ENCODE data around the gene ZNF354B.
A peak's percentile ranks its signal among the peaks of the same experiment; 100 is the strongest.
"Not testable (repeated sequence)": the region's sequence is repeated elsewhere in the genome, so short reads cannot be mapped to it uniquely, and the experiment has no call there.

ZNF354B gene

GRCh38 chr5:178859625-178860521 lies at the start of gene ZNF354B:
ZNF354B (plus strand) TSS chr5:178859953; CDS start chr5:178861048, 1,095 bp downstream.
- peak; percentile 92 for DNase-seq

GRCh38 chr5:178817506-178817905 lies 42.2 kb upstream of the ZNF354B start:
- DNase-seq = no peak

GRCh38 chr5:178818094-178818493 lies 41.7 kb upstream of the ZNF354B start:
- DNase-seq = no peak

- DNase-seq = no peak
Observed at GRCh38 chr5:178820001-178820400, 39.8 kb upstream of the ZNF354B start.

GRCh38 chr5:178825444-178825843 lies 34.3 kb upstream of the ZNF354B start:
- DNase-seq = no peak

- DNase-seq = no peak
Observed at GRCh38 chr5:178826216-178826615, 33.5 kb upstream of the ZNF354B start.

- DNase-seq = no peak
Observed at GRCh38 chr5:178827636-178828035, 32.1 kb upstream of the ZNF354B start.

- DNase-seq = no peak
Observed at GRCh38 chr5:178831049-178831448, 28.7 kb upstream of the ZNF354B start.

GRCh38 chr5:178832618-178833201 lies 27.0 kb upstream of the ZNF354B start:
- no peak for DNase-seq

GRCh38 chr5:178836628-178837027 lies 23.1 kb upstream of the ZNF354B start:
- no peak for DNase-seq

GRCh38 chr5:178838695-178839318 lies 20.9 kb upstream of the ZNF354B start:
- DNase-seq = not testable (repeated sequence)

- peak; percentile 51 for DNase-seq
Observed at GRCh38 chr5:178839319-178839704, 20.4 kb upstream of the ZNF354B start.

GRCh38 chr5:178840399-178840798 lies 19.4 kb upstream of the ZNF354B start:
- not testable (repeated sequence) for DNase-seq

GRCh38 chr5:178849316-178849715 lies 10.4 kb upstream of the ZNF354B start:
- DNase-seq = no peak

- DNase-seq = no peak
Observed at GRCh38 chr5:178851951-178852350, 7.8 kb upstream of the ZNF354B start.

GRCh38 chr5:178854284-178854683 lies 5.5 kb upstream of the ZNF354B start:
- DNase-seq = no peak

GRCh38 chr5:178860615-178861014 lies 862 bp downstream of the ZNF354B start:
- not testable (repeated sequence) for DNase-seq

- no peak for DNase-seq
Observed at GRCh38 chr5:178861627-178862026, 1.9 kb downstream of the ZNF354B start.

- no peak for DNase-seq
Observed at GRCh38 chr5:178866946-178867345, 7.2 kb downstream of the ZNF354B start.

- no peak for DNase-seq
Observed at GRCh38 chr5:178869577-178869976, 9.8 kb downstream of the ZNF354B start.

GRCh38 chr5:178870411-178870810 lies 10.7 kb downstream of the ZNF354B start:
- DNase-seq = no peak

- DNase-seq = no peak
Observed at GRCh38 chr5:178872302-178872701, 12.5 kb downstream of the ZNF354B start.

GRCh38 chr5:178883115-178883694 lies 23.5 kb downstream of the ZNF354B start:
- DNase-seq = not testable (repeated sequence)

All from 8988T (cell line).